SK-N-SH (cell line): ENCODE results near the gene FADD.

ENCODE experiments used
- CTCF ChIP-seq: fragments of 200-600 bp; sonication (generic); IDR thresholded peaks from 2 replicates; pipeline ENCODE4 v1.6.1; 2017; ENCODE audit warnings: antibody characterized with exemption, mild to moderate bottlenecking, moderate library complexity
- EZH2phosphoT487 ChIP-seq: fragments of 200-600 bp; sonication (generic); IDR thresholded peaks from 2 replicates; pipeline ENCODE4 v1.6.1; 2017; ENCODE audit warnings: low read depth, mixed run types, mild to moderate bottlenecking, antibody characterized with exemption, moderate library complexity, borderline replicate concordance
- FOSL2 ChIP-seq: IDR thresholded peaks from 2 replicates; pipeline ENCODE4 v1.4.0; 2012; ENCODE audit warnings: low read depth, mild to moderate bottlenecking, moderate library complexity, borderline replicate concordance
- POLR2AphosphoS5 ChIP-seq: IDR thresholded peaks from 2 replicates; pipeline ENCODE4 v1.6.1; 2012; ENCODE audit warnings: low read depth, low read length
- TF ChIP-seq, protein P1 (sequence below): IDR thresholded peaks from 2 replicates; pipeline ENCODE4 v1.4.0; 2012; ENCODE audit warnings: low read depth
- TF ChIP-seq, protein P2 (sequence below): IDR thresholded peaks from 2 replicates; pipeline ENCODE4 v1.4.0; 2012; ENCODE audit warnings: low read depth, borderline replicate concordance

- TF ChIP-seq, protein P1, sequence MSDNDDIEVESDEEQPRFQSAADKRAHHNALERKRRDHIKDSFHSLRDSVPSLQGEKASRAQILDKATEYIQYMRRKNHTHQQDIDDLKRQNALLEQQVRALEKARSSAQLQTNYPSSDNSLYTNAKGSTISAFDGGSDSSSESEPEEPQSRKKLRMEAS: no peak
- TF ChIP-seq POLR2AphosphoS5 (no peak), FOSL2 (no peak), CTCF (no peak), EZH2phosphoT487 (no peak)
- TF ChIP-seq, protein P2, sequence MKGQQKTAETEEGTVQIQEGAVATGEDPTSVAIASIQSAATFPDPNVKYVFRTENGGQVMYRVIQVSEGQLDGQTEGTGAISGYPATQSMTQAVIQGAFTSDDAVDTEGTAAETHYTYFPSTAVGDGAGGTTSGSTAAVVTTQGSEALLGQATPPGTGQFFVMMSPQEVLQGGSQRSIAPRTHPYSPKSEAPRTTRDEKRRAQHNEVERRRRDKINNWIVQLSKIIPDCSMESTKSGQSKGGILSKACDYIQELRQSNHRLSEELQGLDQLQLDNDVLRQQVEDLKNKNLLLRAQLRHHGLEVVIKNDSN: no peak
These were observed 43.2 kb upstream of the FADD start for GRCh38 chr11:70159627-70160570.
